Measurements from ENCODE around the gene CCDC197. TPM values are rescaled to one million over a fixed set of nuclear protein-coding genes. Genes with fewer than 3 reads are reported as not detected.
A peak's percentile ranks its signal among the peaks of the same experiment; 100 is the strongest.

CCDC197 gene
- total RNA-seq, 1 donor from 2014 or later = not detected

GRCh38 chr14:93964281-93964680 is 32.8 kb upstream of the CCDC197 start:
- intact Hi-C loops (cut with DNase I) = no loop called here
- no peak for ATAC-seq
- no peak for DNase-seq
- H3K4me3 ChIP-seq = no peak overlapping the region
- H3K27ac ChIP-seq = peak overlapping the region; percentile 62
- no peaks in the 10 kb centered on the region for H3K36me3 ChIP-seq
- no peaks in the 10 kb centered on the region for H3K27me3 ChIP-seq (ENCODE audit: low read depth)
- peaks cover 60% of the 10 kb centered on the region for H3K4me1 ChIP-seq
- H3K9me3 ChIP-seq = no peaks in the 10 kb centered on the region
- no peak for TF ChIP-seq CTCF (IDR thresholded peaks at IDR 0.05)

GRCh38 chr14:93964820-93965286 is 32.2 kb upstream of the CCDC197 start:
- DNase-seq (no peak), ATAC-seq (no peak)
- intact Hi-C loops (cut with DNase I) = no loop called here
- no peak for TF ChIP-seq CTCF (IDR thresholded peaks at IDR 0.05)
- H3K9me3 ChIP-seq = no peaks in the 10 kb centered on the region
- H3K4me1 ChIP-seq = peaks cover 55% of the 10 kb centered on the region
- H3K4me3 ChIP-seq = no peak overlapping the region
- no peaks in the 10 kb centered on the region for H3K27me3 ChIP-seq (ENCODE audit: low read depth)
- no peaks in the 10 kb centered on the region for H3K36me3 ChIP-seq
- H3K27ac ChIP-seq = no peak overlapping the region

GRCh38 chr14:93965287-93965821 is 31.7 kb upstream of the CCDC197 start:
- H3K36me3 ChIP-seq = no peaks in the 10 kb centered on the region
- peak in 1 of 2 donors; percentile 20 for ATAC-seq
- TF ChIP-seq CTCF (IDR thresholded peaks at IDR 0.05) = no peak
- no peaks in the 10 kb centered on the region for H3K27me3 ChIP-seq (ENCODE audit: low read depth)
- intact Hi-C loops (cut with DNase I) = no loop called here
- DNase-seq = no peak
- no peaks in the 10 kb centered on the region for H3K9me3 ChIP-seq
- H3K27ac ChIP-seq = no peak overlapping the region
- H3K4me1 ChIP-seq = peaks cover 50% of the 10 kb centered on the region
- H3K4me3 ChIP-seq = no peak overlapping the region

GRCh38 chr14:93965946-93966474 is 31.1 kb upstream of the CCDC197 start:
- Histone ChIP-seq H3K27ac (no peak overlapping the region), H3K9me3 (no peaks in the 10 kb centered on the region), H3K36me3 (no peaks in the 10 kb centered on the region), H3K27me3 (ENCODE audit: low read depth) (no peaks in the 10 kb centered on the region), H3K4me3 (no peak overlapping the region), H3K4me1 (peaks cover 45% of the 10 kb centered on the region)
- DNase-seq = no peak
- intact Hi-C loops (cut with DNase I) = no loop called here
- TF ChIP-seq CTCF (IDR thresholded peaks at IDR 0.05) = no peak
- ATAC-seq = no peak

- no peak overlapping the region for H3K4me3 ChIP-seq
- H3K27ac ChIP-seq = no peak overlapping the region
- intact Hi-C loops (cut with DNase I) = no loop called here
- no peaks in the 10 kb centered on the region for H3K36me3 ChIP-seq
- H3K4me1 ChIP-seq = peaks cover 36% of the 10 kb centered on the region
- TF ChIP-seq CTCF (IDR thresholded peaks at IDR 0.05) = no peak
- H3K9me3 ChIP-seq = no peaks in the 10 kb centered on the region
- ATAC-seq (peak in 1 of 2 donors; percentile 5), DNase-seq (no peak)
- no peaks in the 10 kb centered on the region for H3K27me3 ChIP-seq (ENCODE audit: low read depth)
These were observed 29.4 kb upstream of the CCDC197 start for GRCh38 chr14:93967637-93968250.

Measured in lower lobe of right lung (tissue), 2 donors.